IPS-NIHi7 (cell line): ENCODE measurements around the gene CENPU.
"Not testable (repeated sequence)": the region's sequence is repeated elsewhere in the genome, so short reads cannot be mapped to it uniquely, and the experiment has no call there.

Experiments
- DNase-seq: peaks from one replicate; pipeline ENCODE4 v3.0.0; 2012; ENCODE audit warnings: mixed read lengths; ENCODE audit errors: extremely low spot score

CENPU gene

DNA sequence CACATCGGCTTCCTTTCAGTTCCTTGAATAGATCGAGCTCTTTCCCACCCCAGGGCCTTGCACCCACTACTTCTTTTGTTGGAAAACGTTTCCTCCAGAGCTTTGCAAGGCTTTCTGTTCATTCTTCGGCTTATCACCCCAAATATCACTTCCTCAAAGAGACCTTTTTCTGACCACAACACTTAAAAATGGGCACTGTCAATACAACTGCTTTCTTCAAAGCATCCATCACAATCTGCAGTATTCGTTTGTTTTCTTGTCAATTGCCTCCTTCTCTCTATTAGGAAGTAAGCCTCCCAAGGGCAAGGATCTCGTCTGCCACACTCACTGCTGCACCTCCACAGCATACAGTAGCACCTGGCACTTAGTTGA is 17.7 kb upstream of the CENPU start:
- no peak for DNase-seq

DNA sequence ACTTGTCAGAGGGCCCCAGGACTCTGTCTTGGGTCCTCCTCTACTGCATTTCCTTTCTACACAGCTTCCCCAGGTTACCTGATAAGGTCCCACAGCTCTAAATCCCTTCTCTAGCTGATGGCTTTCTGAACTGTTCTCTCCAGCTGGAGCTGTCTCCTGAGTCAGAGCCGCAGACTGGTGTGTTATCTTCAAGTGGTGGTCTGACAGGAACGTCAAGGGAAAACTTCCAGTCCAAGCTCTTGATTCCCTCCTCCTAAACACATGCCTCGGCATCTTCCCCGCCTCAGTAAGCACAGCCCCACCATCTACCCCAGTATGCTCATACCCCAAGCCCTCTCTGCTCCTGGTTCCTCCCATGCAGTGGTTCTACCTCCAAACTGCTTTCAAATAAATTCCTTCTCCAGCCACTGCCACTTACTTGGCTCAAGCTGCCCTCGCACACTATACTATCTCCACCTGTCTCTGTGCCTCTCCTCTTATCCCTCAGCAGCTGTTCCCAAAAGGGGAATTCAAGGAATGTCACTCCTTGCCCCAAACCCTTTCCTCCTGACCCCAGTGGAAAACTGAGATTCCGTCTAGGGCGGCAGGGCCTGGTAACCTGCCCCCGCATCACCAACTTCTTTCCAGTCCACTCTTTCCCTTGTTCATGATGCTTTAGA is 17.2 kb upstream of the CENPU start:
- no peak for DNase-seq

DNA sequence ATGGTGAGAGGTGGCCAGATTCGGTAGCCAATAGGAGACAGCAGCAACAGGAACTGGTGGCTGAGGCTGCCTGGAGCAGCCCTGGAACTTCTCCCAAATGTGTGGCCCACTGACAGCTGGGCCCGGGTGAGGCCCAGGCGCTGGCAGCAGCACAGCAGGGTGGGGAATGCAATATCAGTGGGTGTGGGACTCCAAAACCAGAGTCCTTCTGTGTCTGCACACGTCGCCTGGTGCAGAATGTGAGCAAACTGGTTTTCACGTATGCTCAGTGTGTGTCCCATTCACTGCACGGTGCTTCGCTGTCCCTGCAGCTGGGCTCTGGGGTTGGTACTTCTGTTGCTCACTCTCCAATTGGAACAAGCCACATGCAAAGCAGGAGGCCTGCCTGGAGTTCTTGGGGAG is 14.4 kb upstream of the CENPU start:
- no peak for DNase-seq

DNA sequence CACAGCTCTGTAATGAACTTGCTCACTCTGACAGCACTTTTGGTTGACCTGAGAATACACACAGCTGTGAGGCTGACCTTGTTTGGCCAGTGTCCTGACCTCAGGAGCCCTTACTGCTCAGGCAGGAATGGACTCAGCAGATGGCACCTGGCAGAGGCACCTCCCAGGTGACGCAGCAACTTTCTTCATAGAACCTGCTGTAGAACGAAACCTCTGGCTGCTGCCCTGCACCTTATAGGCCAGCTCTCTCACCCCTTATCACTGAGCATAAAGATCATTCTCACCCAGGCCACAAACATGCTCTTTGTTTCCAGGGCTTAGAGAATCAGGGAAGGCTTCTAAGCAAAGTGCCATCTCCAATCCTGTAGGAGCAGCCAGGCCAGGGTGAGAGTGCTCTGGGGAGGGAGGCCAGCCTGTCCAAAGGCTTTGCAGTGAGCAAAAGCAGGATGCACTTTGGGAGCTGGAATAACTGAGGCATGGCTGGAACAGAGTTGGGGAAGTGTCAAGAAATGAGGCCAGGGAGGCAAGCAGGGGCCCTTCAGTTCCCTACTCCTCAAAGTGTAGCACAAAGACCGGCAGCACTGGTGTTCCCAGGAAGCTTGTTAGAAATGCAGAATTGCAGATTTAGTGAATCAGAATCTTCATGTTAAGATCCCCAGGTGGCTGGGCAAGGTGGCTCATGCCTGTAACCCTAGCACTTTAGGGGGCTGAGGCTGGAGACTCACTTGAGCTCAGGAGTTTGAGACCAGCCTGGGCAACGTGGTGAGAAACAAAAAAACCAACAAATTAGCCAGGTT is 13.3 kb upstream of the CENPU start:
- DNase-seq, result no peak

DNA sequence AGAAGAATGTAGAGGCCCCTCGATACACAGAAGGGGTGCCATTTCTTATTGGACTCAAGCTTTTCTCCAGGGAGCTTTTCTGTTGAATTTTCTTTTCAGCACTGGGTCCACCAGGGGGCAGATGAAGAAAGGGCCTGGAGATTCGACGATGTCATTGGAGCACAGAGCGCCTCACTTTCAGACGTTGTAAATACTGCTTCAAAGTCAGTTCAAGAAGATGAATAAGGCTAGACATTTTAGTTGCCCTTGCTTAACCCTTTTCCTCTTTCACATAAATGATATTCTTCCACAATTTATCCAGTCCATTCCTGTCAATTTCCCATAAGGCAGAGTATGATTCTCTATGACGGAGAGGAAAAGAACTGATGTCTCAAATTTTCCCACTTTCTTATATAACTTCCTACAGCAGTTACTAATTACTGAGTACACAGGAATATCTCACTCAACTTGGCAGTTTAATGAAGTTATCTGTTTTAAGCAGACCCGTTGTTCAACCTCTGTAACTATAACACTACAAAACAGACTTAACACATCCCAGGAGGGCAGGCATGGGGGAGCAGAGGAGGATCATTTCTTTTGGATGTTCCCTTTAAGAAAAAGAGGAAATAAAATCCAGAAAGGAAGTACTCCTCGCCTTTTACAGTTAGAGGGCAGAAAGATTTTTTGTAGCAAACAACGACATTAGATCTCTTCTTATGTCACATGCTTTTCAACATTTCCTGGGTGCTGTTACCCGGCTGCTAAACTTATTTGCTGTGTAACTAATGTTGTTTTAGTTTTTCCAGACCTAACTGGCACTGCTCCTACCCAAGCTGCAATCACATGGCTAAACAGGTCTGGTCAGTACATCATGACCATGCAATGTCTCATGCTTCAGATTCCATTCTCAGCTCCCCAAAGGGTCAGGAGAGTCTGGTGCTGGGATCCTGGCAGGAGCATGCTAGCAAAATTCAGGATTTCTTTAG is 12.2 kb upstream of the CENPU start:
- DNase-seq, result peak; percentile 73

DNA sequence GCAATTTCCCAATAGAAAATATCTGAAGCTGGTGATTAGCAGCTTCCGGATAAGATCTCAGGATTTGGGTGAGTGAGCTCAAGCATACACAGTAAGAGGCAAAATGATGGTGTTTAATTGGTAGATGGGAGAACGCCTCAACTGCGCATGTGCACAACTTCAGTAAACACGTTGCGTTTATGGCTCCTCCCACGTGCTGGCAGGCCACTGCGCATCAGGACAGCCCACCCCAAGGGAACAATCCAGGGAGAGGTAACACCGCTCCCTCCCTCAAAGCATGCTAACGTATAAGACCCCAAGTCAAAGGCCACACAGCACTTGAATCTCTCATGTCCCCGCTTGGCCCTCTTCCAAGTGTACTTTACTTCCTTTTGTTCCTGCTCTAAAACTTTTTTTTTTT is 10.3 kb upstream of the CENPU start:
- no peak for DNase-seq

DNA sequence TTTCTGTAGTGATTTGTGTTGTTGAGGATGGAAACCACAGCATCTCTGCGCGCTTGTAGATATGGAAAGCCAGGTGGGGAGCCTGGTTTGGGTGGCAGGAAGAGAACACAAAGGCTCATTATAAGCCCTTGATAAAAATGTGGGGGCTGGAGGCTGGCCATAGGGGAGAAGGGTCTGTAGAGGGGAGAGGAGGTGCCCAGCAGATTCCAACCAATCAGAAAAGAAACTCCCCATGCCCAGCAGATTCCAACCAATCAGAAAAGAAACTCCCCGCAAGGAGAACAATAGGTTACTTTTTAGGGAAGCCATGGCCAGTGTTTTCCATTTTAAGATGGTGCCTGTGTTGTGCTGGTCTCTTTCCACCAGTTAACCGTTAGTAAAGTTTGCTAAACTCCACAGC is 9.8 kb upstream of the CENPU start:
- DNase-seq, result no peak

DNA sequence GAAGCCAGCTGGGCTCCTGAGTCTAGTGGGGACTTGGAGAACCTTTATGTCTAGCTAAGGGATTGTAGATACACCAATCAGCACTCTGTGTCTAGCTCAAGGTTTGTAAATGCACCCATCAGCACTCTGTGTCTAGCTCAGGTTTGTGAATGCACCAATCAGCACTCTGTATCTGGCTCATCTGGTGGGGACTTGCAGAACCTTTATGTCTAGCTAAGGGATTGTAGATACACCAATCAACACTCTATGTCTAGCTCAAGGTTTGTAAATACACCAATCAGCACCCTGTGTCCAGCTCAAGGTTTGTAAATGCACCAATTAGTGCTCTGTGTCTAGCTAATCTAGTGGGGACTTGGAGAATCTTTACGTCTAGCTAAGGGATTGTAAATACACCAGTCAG is 7.8 kb upstream of the CENPU start:
- DNase-seq, result not testable (repeated sequence)

DNA sequence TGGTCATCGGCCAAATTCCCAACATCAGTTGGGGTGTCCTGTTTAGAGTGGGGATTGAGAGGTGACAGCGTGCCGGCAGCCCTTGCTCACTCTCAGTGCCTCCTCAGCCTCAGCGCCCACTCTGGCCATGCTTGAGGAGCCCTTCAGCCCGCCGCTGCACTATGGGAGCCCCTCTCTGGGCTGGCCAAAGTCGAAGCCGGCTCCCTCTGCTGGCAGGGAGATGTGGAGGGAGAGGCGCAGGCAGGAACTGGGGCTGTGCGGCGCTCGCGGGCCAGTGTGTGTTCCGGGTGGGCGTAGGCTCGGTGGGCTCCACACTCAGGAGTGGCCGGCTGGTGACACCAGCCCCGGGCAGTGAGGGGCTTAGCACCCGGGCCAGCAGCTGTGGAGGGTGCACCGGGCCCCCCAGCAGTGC is 7.1 kb upstream of the CENPU start:
- DNase-seq, result no peak

DNA sequence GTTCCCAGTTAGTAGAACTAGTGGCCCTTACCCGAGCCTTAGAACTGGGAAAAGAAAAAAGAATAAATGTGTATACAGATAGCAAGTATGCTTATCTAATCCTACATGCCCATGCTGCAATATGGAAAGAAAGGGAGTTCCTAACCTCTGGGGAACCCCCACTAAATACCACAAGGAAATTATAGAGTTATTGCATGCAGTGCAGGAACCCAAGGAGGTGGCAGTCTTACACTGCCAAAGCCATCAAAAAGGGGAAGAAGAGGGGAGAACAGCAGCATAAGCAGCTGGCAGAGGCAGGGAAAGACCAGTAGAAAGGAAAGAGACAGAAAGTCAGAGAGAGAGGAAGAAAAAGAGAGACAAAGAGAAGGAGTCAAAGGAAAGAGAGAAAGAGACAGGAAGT is 5.7 kb upstream of the CENPU start:
- not testable (repeated sequence) for DNase-seq

DNA sequence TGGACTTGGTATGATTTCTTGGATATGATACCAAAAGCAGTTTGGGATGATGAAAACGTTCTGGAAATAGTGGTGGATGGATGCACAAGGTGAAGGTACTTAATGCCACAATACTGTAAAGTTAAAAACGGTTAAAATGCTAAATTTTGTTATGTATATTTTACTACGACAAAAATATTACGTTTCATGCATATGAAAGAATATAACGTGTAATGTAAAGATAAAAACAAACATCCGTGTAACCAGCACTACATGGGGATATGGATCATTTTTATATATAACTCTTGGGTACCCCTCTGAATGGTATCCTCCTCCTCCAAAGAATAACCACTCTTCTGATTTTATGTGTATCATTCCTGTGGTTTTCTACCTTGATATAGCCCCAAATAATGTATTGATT is 862 bp upstream of the CENPU start:
- no peak for DNase-seq

DNA sequence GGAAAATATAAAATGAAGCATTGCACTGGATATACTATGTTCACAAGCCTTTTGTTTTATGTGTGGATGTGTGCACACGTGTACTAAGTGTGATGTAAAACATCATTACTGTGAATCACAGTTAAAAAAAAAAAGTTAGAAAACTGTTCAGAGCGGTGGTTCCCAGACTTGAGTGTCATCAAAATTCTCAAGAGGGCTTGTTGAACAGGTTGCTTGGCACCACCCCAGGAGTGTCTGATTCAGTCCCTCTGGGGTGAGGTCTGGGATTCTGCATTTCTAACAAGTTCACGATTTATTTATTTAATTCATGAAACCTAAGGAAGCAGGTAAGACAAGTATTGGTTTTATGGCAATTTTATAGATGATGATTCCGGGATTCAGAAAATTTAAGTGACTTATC is 1.8 kb downstream of the CENPU start:
- DNase-seq, result no peak

DNA sequence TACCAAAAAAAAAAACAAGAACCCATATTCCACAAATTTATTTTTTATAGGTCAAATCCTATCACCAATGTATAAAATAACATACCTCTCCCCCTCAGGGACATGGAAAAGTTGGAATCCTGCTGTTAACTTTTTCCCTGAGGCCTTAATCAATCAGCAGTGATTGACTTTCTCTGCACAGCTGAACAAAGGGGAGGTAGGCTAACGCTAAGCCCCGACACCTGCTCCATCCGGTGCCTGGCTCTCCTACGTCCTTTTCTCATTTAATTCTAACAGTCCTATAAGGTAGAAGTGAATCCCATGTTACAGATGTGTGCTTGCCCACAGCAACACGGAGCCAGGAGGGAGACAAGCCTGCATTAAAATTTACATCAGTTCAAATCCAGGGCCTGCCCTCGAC is 2.8 kb downstream of the CENPU start:
- no peak for DNase-seq

DNA sequence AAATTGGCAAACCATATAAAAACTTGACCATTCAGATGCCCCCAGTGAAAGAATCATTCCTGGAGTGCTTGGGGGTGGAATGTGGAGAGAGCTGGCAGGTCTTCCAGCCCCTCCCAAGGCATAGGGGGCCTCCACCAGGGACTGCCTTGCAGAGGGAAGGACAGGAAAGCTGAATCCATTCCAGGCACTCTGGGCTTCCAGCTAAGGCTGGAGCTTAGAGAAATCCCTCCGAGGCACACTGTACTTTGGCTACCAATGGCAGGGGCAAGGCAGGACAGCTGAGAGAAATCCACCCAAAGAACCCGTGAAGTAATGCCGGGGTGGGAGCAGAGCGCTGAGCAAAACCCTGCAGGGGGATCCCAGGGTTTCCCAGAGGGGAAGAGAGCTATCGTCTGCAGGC is 4.0 kb downstream of the CENPU start:
- no peak for DNase-seq

DNA sequence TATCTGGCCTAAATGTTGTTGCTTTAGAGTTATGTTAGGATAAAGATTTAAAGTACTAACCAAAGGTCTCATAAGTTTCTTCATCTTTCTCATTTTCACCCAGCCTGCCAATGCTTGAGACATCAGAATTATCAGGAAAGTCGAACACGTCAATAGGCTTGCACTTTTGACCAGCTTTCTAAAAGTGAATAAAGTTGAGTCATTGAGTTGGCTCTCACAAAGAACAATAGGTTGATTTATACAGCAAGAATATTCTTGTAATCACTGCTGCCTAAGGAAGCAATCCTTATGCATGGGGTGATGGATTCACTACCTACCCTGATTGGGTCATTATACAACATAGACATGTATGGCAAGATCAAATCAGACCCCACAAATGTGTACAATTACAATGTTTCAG is 5.0 kb downstream of the CENPU start:
- DNase-seq, result no peak

DNA sequence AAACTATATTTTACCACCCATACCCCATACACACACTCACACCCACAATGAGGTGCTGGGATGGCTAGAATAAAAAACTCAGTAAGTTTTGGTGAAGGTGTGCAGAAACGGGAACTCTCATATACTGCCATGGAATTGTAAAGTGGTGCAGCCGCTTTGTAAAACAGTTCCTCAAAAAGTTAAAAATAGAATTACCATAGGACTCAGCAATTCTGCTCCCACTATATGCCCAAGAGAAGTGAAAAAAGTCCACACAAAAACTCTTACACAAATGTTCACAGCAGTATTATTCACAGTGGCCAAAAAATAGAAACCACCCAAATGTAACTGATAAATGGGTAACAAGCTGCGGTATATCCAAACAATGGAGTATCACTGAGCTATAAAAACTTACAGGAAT is 6.5 kb downstream of the CENPU start:
- no peak for DNase-seq

DNA sequence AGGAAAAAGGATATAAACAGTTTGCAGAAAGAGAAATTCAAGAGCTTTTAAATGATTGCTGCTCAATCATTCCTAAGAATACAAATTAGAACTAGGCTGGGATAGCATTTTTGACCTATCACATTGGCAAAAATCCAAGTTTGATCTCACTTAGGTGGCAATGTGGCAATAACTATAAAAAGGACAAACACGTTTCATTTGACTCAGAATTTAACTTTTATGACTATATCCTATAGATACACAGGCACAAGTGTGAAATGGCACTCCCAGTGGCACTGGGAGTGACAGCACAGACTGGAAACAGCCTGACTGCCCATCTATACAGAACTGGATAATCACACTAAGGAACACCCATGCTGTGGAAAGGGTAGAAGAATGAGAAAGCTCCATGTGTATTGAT is 11.1 kb downstream of the CENPU start:
- DNase-seq, result no peak

DNA sequence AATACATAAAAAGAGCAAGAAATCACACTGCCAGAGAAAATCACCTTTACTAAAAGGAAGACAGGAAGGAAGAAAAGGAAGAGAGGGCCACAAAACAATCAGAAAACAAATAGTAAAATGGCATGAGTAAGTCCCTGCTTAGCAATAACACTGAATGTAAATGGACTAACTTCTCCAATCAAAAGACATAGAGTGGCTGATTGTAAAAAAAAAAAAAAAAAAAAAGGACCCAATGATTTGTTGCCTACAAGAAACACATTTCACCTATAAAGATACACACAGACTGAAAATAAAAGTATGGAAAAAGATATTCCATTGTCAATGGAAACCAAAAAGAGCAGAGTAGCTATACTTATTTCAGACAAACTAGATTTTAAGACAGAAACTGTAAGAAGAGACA is 12.6 kb downstream of the CENPU start:
- no peak for DNase-seq

DNA sequence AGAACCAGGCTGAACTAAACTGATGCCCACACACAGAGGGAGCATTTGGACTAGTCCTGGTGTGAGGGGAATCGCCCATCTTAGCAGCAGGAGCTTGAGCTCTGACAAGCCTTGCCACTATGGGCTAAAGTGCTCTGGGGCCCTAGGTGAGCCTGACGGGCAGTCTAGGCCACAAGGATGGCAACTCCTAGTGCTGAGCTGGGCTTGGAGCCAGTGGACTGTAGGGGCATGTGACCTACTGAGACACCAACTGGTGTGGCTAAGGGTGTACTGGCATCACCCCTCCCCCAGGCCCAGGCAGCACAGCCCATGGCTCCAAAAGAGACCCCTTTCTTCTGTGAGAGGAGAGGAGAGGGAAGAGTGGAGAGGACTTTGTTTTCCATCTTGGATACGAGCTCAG is 14.5 kb downstream of the CENPU start:
- no peak for DNase-seq

DNA sequence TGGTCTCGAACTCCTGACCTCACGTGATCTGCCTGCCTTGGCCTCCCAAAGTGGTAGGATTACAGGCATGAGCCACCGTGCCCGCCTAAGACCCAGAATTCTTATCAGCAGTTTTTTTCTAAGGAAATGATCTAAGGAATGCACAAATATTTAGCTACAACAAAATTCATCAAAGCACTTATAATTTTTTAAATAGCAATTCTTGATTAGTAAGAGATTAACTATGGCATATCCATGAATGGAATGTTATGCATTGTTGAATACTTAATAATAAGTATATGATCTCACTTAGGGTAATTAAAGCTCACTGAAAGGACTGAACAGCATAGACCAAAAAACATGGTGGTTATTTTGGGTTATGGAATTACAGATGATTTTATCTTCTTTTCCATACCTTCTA is 18.4 kb downstream of the CENPU start:
- DNase-seq, result no peak

DNA sequence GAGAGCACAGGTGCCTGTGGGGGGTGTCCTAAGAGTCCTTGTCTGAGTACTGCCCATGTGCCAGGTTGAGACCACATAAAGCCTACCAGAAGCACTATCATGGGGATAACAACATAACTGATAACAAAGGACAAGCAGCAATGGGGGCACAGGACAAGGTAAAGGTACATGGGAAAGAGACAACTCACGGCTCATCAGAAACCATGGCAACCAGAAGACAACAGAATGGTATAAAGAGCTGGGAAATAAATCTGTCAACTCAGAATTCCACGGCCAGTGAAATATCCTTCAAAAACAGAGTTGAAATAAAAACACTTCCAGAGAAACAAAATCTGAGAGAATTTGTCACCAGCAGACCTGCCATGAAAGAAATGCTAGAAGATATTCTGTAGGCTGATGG is 20.0 kb downstream of the CENPU start:
- DNase-seq, result no peak

DNA sequence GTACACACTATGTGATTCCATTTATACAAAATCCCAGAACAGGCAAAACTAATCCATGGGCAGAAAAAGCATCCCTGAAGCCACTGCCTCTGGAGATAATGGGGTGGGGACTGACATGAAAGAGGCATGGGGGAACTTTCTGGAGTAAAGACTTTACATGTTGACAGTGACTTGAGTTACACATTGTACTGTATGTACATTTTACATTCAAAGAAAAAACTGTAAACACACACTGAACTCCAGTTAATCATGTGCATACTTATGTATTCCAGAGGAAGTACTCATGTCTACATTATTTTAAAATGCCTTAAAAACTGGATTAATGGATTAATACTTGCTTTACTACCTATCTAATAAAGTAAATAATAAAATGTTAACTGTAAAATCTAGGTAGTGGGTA is 21.6 kb downstream of the CENPU start:
- DNase-seq, result no peak

DNA sequence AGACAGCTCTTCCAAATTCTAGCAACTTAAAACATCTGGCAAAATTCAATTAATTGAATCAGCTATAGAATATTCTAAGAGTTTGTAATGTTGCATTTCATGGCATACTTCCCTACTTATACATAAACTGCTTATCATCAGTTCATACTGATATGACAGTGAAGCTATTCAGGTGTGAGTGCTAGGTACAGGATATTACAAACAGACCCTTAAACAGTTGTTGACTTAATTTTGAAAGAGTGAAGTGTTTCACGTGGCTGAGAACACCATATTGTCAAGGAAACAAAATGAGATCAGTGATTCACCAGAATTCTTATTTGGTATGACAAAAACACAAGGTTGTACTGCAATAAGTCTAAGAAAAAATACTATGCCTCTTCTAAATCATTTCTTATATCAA is 27.4 kb downstream of the CENPU start:
- DNase-seq, result no peak
